OCI-M2 (cell line): ENCODE results near the gene MTHFD1.

Experiments
- DNase-seq: peaks from one replicate; lab custom pipeline; 2025; ENCODE audit not compliant: unreplicated experiment; lab: John Stamatoyannopoulos, UW

Gene MTHFD1

DNA sequence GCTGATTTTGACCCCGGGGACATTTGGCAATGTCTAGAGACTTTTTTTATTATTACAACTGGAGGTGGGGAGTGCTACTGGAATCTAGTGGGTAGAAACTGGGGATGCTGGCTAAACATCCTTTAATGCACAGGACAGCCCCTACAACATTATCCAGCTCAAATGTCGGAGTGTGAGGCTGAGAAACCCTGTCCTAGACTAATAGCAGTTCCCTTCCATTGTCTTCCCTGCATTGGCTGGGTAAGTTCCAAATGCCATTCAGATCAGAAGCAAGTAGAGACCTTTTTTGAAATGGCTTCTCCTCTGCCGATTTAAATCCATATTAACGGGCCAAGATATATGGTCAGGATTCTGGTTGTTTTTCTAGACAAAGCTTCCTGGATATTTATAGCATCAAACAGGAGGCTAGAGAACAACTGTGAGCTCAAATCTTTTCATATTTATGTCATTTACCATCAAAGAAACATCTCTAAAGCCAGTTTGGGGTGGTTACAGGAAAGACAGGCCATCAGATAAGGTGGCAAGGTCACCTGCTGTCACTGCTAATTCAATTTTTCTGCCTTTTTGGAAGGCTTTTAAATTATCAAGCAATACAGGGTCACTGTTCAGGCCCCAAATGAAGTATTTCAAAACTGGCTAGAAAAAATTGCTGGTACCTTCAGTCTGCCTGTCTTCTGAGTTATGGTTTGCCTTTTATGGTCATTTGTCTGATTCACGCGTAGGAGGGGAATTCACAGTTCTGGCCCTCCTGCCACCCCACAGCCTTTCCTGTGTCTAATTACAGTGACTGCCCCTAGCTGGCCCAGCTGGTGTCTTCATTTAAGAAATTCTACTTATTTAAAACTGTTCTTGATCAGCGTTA, 57.1 kb downstream of the MTHFD1 start:
- DNase-seq: no peak

DNA sequence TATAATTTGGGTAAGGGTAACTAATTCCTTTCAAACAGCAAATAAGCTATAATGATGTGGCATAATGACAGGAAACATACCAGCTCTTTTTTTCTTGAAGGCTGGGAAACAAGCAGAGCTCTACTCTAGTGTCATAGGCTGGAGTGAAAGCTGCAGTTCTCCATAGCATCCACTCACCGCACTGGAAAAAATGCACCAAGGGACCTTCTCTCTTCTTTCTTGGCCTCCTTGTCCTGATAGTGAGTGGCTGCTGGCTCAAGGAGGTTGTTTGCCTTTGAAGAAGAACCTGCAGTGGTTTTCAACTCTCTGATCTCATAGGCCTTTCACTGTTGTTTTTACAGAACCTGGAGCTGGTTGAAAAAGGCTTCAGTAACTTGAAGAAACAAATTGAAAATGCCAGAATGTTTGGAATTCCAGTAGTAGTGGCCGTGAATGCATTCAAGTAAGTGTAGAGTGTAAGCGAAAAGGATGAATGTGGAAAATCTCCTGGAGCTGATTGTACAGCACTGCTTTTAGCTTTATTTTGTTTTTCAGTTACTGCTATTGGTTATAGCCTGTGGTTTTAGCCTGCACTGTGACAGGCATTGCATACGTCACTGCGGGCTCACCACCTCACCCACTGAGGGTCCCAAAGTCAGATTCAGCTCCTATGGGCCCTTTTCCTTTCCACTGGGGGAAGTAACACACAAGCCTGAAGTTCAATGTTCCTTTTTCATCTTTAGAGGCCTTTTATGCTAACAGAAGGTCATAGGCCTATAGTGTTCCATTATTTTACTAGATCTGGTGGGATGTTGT, 59.9 kb downstream of the MTHFD1 start:
- no peak for DNase-seq

DNA sequence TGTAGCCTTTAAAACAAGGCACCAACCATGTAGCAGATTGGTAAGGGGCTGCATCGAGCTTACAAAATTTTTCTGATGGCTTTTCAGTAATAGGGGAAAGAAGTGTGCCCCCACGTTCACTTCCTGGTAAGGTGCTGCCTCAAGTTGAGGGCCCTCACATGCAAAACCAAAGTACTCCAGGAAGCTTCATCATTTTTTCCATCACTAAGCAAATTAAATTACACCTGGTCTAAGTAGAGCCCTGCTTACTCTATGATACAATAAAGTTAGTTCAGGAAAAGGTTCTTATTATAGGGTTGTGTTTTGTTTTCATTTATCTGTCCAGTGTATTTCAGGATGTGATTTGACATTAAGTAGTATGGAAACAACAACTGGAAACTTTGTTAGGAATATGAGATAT, 62.1 kb downstream of the MTHFD1 start:
- no peak for DNase-seq

DNA sequence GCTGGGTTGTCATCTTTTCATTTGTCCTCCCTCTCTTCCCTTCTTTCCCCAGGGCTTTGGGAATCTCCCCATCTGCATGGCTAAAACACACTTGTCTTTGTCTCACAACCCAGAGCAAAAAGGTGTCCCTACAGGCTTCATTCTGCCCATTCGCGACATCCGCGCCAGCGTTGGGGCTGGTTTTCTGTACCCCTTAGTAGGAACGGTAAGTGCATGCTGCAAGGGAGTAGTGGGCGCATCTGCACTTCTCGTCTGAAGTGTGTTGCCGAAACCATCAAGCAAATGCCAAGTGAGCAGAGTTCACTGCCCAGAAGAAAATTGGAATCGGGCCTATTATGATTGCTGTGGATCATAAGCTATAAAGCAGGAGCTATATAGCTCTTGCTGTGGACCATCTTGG, 66.5 kb downstream of the MTHFD1 start:
- DNase-seq: no peak

DNA sequence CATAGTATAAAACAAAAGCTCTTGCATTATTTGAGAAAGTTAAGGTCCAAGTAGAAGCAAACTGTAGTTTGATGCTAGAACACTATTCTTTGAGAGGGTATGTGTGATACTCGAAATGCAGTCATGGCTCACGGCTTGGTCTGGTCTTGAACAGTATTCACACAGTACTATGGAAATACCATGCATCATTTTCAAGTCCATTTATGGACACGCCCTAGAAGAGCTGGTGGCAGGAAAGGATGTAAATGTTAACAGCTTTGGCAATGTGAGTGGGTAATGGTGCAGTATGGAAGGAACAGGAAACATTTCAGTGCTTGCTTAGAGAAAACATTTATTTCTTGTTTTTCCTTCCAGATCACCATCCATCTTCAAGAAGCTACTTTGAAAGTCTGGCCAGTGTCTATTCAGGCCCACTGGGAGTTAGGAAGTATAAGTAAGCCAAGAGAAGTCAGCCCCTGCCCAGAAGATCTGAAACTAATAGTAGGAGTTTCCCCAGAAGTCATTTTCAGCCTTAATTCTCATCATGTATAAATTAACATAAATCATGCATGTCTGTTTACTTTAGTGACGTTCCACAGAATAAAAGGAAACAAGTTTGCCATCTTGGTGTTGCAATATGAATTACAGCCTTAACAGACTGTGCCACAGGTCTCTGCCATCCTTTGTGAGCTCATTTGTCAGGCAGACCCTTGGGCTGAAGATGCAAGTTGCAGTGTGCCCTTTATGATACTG, 71.4 kb downstream of the MTHFD1 start:
- DNase-seq: no peak

DNA sequence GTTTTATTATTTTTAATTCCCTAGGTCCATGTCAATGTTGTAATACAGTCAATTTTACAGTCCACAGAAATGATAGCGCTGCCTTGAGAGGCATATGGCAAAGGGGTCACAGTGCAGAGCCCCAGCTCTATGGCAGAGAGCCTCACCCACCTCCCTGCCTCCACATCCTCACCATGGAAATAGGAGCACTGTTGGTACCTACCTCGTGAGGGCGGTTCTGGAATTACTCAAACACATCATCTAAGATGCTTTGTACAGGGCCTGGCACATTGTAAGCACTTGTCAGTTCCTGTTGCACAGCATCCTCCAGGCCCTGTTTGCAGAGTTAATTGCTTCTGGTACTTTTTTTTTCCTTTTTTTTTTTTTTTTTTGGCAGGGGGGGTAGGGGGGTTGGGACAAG, 73.1 kb downstream of the MTHFD1 start:
- DNase-seq: no peak

DNA sequence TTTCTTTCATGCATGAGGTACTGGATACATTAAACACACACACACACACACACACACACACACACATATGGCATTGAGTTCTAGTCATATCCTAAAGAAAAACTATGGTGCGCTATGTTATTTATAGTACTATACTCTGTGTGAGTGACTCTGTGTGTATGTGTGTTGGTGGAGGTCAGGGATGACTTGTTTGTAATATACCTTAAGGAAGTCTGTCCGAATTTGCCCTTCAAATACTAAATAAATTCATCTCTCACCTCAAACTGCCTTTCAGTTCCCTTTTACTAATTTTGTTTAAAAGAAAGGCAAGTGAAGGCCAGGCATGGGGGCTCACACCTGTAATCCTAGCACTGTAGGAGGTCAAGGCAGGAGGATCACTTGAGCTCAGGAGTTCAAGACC, 75.0 kb downstream of the MTHFD1 start:
- DNase-seq: no peak

DNA sequence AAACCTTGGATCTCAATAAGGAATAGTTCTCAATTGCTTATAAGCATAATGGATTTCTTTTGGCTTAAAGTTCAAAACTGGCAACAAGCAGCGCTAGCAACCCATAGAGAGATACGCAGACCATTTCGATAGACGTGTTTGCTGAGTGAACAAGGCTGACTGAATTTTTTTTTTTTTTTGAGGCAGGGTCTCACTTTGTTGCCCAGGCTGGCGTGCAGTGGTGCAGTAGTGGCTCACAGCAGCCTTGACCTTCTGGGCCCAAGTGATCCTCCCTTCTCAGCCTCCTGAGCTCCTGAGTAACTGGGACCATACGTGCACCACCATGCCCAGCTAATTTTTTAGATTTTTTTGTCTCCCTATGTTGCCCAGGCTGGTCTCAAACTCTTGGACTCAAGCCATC, 75.7 kb downstream of the MTHFD1 start:
- no peak for DNase-seq

DNA sequence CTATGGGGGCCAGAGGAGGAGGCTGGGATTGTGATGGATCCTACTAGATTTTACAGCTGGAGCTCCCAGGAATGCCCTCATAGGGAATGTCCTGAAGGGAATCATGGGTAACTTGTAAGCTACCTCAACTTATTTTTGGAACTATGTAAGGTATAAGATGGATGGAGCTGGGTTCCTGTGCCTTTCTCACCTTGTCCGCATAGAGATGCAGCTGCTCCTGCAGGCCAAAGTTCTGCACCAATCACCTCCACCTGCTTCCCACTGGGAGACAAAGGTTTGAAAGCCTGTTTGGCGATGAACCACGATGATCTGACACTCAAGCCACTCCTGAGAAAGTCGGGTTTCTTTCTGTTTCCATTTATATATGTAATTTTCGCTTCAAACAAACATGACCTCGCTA, 76.5 kb downstream of the MTHFD1 start:
- DNase-seq: no peak

DNA sequence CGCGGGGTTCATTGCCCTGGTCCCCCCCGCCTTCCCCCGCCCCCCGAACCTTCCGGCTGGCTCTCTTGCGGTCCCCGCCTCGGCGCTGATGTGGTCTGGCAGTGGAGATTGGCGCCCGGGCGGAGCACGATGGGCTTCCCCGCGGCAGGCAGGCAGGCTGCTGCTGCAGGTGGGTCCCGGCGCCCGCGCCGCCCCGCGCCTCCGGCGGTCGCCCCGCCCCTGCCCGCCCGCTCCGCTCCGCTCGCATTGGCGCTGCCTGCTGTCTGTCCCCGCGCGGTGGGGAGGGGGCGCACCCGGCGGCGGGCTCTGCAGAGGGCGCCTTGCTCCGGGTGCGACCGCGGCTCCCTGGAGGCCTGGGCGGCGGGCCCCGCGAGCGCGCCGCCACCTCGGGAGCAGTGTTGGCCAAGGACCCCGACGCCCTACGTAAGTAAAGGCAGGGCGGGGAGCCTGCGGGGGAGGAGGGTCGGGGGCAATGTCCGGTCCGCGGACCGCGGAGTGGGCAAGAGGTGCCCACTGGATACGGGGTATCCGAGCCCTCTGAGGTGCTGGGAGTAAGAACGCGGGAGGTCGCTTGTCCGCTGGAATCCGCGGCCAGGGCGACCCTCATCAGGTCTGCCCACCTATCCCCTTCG, 77.2 kb downstream of the MTHFD1 start, which contains the start of gene AKAP5:
AKAP5 (plus strand) TSS at position 309 of the 632 bp plus-strand sequence. CDS start 2,896 bp downstream, outside the sequence.
- no peak for DNase-seq

DNA sequence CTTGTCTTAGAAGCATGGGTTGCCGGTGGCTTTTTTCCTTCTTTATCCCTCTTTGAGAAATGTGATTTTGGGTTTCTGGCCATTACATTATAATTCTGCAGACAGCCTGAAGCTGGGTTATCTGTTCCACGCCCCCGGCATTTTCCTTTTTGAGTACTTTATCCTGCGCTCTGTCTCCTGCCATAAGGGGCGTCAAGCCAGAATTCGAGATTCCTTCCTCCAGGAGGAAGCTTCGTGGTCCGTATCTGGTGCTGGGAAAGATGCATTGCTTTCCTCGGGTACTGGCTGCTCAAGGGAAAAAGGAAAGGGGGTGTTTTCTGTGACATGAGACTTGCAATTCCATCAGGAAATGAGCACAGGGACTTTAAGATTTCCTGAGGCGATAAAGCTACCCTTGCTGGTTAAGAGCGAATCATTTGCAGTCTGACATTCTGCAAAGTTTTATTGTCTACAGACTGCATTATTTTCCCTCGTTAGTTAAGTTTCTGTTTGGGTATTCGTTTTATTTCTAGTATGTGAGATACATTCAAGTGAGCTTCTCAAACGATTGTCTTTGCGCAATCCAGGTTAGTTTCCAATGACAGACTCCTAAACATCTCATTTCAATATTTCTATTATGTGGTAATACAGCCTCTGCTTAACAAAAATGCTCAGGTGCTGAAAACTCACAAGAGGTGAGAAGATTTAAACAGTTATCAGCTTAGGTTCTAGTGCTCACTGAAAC, 77.8 kb downstream of the MTHFD1 start:
- no peak for DNase-seq

DNA sequence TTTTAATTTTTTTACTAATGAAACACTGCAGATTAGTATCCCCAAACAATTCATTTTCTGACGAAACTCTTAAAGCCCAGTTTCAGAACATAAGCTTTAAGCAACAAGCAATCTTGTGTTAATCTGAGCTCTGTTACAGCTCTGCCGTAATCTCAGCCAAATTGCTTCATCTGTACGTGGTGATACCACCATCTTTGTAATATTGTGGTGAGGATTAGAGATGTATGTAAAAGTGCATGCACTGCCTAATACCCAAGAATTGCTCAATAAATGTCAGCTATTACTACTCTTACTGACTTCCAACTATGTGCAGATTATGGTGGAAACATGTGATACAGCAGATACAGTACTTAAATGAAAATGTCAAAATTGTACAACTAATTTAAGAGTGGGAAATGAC, 78.9 kb downstream of the MTHFD1 start:
- DNase-seq: no peak

DNA sequence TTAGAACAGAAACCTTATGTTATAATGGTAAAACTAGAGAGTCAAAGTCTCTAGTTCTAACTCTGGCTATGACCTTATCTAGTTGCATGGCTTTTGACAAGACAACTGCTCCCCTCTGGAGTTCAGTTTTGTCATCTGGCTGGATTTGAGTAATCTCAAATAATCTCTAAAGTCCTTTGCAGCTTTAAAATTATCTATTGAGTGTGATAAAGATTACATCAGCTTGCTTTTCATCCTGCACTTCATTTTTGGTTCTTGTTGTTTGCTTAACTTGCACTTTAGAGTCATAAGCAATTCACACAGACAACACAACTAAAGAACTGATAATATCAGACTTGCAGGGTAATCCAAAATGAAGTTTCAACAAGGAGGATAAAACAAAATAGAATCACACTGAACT, 79.4 kb downstream of the MTHFD1 start:
- DNase-seq: no peak

DNA sequence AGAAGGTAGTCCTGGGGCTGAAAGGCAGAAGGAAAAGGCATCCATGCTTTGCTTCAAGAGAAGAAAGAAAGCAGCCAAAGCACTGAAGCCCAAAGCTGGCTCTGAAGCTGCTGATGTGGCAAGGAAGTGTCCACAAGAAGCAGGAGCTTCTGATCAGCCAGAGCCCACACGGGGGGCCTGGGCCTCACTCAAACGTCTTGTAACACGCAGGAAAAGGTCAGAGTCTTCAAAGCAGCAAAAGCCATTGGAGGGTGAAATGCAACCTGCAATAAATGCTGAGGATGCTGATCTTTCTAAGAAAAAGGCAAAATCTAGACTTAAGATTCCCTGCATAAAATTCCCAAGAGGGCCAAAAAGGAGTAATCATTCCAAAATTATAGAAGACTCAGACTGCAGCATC, 80.3 kb downstream of the MTHFD1 start:
- DNase-seq: no peak

DNA sequence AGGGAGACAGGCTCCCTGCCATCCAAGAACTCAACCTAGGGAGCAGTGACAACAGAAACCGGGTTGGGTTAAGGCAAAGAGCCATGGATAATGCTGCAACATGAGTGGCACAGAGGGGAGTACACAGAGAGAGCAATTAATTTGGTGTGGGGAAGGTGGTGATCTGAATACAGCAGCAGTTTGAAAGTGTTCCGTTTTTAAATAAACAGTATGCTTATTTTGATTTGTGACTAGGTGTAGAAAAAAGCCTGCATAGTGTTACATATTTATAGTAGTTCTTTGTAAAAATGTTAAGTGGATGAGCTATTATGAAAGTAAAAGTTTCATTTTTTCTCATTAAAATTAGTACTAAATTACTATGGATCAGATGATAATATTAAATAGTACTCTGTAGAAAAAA, 85.9 kb downstream of the MTHFD1 start:
- no peak for DNase-seq

DNA sequence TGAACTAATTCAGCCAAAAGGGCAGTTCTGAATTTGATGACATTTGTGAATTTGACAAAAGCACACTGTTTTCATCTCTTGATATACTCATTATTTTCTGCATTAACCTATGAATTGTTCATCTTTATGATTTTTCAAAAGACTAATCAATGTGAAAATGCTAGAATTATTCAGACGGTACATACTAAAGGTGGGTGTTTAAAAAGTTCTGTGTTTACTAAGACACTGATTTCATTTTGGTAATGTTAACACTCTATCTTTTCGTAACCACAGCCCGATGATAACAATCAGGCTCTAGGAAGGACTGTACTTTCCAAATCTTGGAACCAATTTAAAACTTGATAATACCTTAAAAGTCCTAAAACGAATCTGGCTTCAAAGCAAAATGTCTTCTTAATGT, 86.5 kb downstream of the MTHFD1 start:
- no peak for DNase-seq

DNA sequence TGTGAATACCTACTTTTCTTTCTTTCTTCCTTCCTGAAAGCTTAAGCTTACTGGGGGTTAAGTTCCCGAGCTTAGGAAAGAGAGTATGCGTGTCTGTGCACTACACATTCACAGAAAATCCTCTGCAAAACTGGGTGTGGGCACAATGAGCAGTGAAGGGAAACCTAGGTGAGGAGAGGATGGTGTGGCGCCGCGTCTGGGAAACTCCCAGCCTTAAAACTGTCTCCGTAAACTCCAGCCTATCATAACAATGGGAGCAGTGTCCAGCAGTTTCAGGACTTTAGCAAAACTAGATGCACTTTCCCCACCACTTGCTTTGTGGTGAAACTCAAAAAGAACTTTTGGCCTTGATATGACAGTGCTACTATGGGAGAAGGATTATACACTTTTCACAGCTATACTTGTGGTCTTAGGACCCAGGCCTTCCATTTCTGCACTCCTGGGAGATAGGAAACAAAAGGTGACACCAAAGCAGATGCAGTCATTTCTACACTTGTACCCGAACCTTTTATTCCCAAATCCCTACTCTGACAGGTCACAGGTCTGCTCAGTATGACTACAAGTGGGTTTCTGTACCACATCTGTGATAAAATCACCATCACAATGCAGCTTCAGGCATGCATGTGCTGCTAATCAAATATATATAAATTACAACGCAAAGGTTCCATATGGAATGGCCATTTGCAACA, 87.6 kb downstream of the MTHFD1 start:
- no peak for DNase-seq

DNA sequence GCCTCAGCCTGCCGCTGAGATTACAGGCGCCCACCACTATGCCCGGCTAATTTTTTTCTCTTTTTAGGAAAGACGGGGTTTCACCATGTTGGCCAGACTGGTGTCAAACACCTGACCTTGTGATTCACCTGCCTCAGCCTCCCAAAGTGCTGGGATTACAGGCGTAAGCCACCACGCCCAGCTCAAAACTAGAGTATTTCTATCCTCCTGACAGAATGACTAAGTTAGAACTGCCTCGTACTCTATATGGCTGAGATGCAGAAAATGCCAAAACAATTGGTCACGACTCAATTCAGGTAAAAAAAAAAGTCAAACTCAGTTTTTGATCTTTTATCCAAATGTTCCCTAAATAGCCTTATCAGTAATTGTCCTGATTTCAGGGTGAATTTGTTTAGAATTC, 88.3 kb downstream of the MTHFD1 start:
- DNase-seq: no peak

DNA sequence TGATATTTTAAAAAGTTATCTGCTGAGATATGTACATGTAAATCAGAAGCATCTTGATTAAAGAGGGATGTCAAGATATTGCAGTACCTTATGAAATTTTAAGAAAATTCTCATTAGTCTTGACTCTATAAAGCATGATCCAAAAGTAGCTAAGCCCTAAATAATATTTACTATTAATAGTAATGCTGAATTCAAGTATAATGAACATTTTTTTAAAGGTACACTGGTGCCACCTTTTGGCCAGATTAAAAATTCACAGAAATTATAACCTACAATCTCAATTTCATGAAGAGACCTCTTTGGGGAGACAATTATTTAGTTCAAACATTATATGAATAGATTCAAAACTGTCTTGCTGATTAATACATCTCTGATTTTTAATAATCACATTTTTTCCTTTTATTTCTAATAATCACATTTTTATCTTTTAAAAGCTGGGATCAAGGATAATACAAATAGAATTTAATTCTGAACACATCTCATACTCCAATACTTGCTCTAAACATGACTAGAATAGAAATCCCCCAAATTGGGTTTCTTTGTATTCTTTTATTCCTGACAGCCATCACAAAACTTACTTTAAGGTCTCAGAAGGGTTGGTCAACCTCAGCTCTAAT, 90.6 kb downstream of the MTHFD1 start:
- DNase-seq: no peak
